Body of pancreas (tissue), 4 donors: ENCODE results near the gene TNFRSF11A.

Experiments
- POLR2A ChIP-seq, 3 donors: fragments of 450-650 bp; IDR thresholded peaks; one replicate each; pipeline ENCODE4 v1.6.1; 2016; ENCODE audit warnings: antibody characterized with exemption in 3 of 3, mild to moderate bottlenecking in 2 of 3
- TF ChIP-seq, protein P1 (sequence below), 7 experiments: fragments of 450-650 bp in 4 of 7; fragments of 200-600 bp in 3 of 7; sonication (generic) in 3 of 7; IDR thresholded peaks; one replicate each; pipeline ENCODE4 v1.5.1; 2016 to 2019; ENCODE audit warnings: antibody characterized with exemption in 7 of 7

DNA sequence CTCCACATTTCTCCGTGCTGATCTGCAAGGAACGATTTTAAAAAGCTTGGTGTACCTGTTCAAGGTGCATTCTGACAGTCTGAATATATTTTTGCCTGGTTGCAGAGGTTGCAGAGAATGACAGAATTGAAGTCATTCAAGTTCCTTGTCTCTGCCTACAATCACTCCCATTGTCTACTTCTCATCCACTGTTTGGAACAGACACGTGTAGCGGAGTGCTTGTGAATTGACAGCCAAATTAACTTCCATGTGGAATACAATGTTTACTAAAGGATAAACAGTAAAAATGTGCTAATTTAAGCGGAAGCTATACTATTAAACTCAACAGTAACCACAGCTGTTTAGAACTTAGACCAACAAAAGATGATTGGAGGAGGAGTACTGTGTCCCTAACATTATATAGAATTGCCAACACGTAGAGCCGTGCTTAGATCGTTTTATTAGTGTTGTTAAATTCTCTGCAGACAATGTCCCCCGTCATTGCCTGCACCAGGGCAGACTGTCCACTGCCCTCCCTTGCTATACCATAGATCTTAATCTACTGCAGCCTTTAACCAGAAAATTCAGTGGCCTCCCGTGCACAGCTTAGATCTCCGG lies 110.4 kb downstream of the TNFRSF11A start:
- TF ChIP-seq, protein P1, sequence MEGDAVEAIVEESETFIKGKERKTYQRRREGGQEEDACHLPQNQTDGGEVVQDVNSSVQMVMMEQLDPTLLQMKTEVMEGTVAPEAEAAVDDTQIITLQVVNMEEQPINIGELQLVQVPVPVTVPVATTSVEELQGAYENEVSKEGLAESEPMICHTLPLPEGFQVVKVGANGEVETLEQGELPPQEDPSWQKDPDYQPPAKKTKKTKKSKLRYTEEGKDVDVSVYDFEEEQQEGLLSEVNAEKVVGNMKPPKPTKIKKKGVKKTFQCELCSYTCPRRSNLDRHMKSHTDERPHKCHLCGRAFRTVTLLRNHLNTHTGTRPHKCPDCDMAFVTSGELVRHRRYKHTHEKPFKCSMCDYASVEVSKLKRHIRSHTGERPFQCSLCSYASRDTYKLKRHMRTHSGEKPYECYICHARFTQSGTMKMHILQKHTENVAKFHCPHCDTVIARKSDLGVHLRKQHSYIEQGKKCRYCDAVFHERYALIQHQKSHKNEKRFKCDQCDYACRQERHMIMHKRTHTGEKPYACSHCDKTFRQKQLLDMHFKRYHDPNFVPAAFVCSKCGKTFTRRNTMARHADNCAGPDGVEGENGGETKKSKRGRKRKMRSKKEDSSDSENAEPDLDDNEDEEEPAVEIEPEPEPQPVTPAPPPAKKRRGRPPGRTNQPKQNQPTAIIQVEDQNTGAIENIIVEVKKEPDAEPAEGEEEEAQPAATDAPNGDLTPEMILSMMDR (IDR thresholded peaks at IDR 0.05): no peak
- TF ChIP-seq POLR2A (IDR thresholded peaks at IDR 0.05): no peak
